Prostate gland (tissue), 2 donors: ENCODE measurements around the gene IRF6.

Experiments
- CTCF ChIP-seq, 4 experiments: fragments of 200-600 bp in 2 of 4; fragments of 450-650 bp in 2 of 4; sonication (generic) in 2 of 4; IDR thresholded peaks; 1 replicate in 3 of 4; 2 replicates in 1 of 4; pipeline ENCODE4 v1.5.1; 2016 to 2019; ENCODE audit warnings: antibody characterized with exemption in 4 of 4, mild to moderate bottlenecking in 2 of 4, moderate library complexity in 2 of 4
- POLR2A ChIP-seq: fragments of 450-650 bp; IDR thresholded peaks from one replicate; pipeline ENCODE4 v1.6.1; 2016; ENCODE audit warnings: antibody characterized with exemption, mild to moderate bottlenecking
- POLR2AphosphoS5 ChIP-seq: sonication (generic); formaldehyde crosslinking; IDR thresholded peaks from one replicate; pipeline ENCODE4 v1.6.1; 2017; ENCODE audit warnings: antibody characterized with exemption

GRCh38 chr1:209820986-209821385, 15.0 kb upstream of the IRF6 start:
- TF ChIP-seq CTCF (IDR thresholded peaks at IDR 0.05) = no peak
- no peak for TF ChIP-seq POLR2A
- no peak for TF ChIP-seq POLR2AphosphoS5
